Upper lobe of left lung (tissue), 6 donors: ENCODE results near the gene NINJ1. TPM values are rescaled to one million over a fixed set of nuclear protein-coding genes. Genes with fewer than 3 reads are reported as not detected.

Experiments used
- ATAC-seq, 2 donors: fragments of 200-7000 bp; cut with Tn5 transposase; one replicate each; pipeline ENCODE4 v1.9.1; 2022; ENCODE audit warnings: mild to moderate bottlenecking in 2 of 2, moderate library complexity in 2 of 2; ENCODE audit not compliant: low FRiP score in 2 of 2
- DNase-seq, 2 donors: peaks; one replicate each; pipeline ENCODE4 v3.0.0-alpha.2; 2019 to 2020
- H3K27ac ChIP-seq, 4 donors: fragments of 200-600 bp; sonication (generic); one replicate each; pipeline ENCODE4 v1.5.1; 2016 to 2019
- H3K27me3 ChIP-seq, 4 donors: fragments of 200-600 bp; sonication (generic); one replicate each; pipeline ENCODE4 v1.5.1; 2017 to 2019
- H3K36me3 ChIP-seq, 4 donors: fragments of 200-600 bp; sonication (generic); one replicate each; pipeline ENCODE4 v1.5.1; 2016 to 2019
- H3K4me1 ChIP-seq, 4 donors: fragments of 200-600 bp; sonication (generic); one replicate each; pipeline ENCODE4 v1.5.1; 2018 to 2019
- H3K4me3 ChIP-seq, 4 donors: fragments of 200-600 bp; sonication (generic); one replicate each; pipeline ENCODE4 v1.5.1; 2017 to 2019; ENCODE audit warnings: mild to moderate bottlenecking in 2 of 4, moderate library complexity in 1 of 4
- H3K9me3 ChIP-seq, 4 donors: fragments of 200-600 bp; sonication (generic); one replicate each; pipeline ENCODE4 v1.5.1; 2018 to 2019
- CTCF ChIP-seq, 6 experiments: fragments of 450-650 bp in 4 of 6; fragments of 200-600 bp in 2 of 6; sonication (generic) in 2 of 6; IDR thresholded peaks; one replicate each; pipeline ENCODE4 v1.5.1; 2016 to 2019; ENCODE audit warnings: antibody characterized with exemption in 6 of 6
- EP300 ChIP-seq, 4 donors: sonication (generic); formaldehyde crosslinking; IDR thresholded peaks; one replicate each; pipeline ENCODE4 v1.5.1; 2017; ENCODE audit warnings: antibody characterized with exemption in 4 of 4, control low read depth in 2 of 4
- POLR2A ChIP-seq, 4 donors: fragments of 450-650 bp; IDR thresholded peaks; one replicate each; pipeline ENCODE4 v1.5.1; 2016 to 2017; ENCODE audit warnings: antibody characterized with exemption in 4 of 4, mild to moderate bottlenecking in 2 of 4
- POLR2AphosphoS5 ChIP-seq, 2 donors: sonication (generic); formaldehyde crosslinking; IDR thresholded peaks; one replicate each; pipeline ENCODE4 v1.5.1; 2017; ENCODE audit warnings: antibody characterized with exemption in 2 of 2
- WGBS, 2 donors: methylation state at CpG; one replicate each; pipeline ENCODE4 v1.1.5; 2017 to 2018; 5-methylcytosine and 5-hydroxymethylcytosine counted together
- total RNA-seq, 6 donors: library from RNA; depleted of rRNA in 4 of 6; stranded (reverse); fragments of >200 nt in 4 of 6; gene quantifications; one replicate each; pipeline versions ENCODE4 v1.1.0 to v1.2.1, GENCODE V29; 2016 to 2021
- donor health status: DM: no; HTN: no; CAD: no; lungs with moderate emphysema.
- donor health status: DM: no; HTN: yes; CAD: no; lungs with severe emphysema.

The NINJ1 gene
- total RNA-seq, 6 donors from 2014 or later = 35.6 to 83.9 (median 56.8) TPM

- Histone ChIP-seq H3K4me3 (no peak overlapping the region), H3K36me3 (no peaks in the 10 kb centered on the region), H3K9me3 (no peaks in the 10 kb centered on the region), H3K27ac (no peak overlapping the region), H3K4me1 (peaks cover 0 to 9% (median 2%) of the 10 kb centered on the region in 4 donors), H3K27me3 (no peaks in the 10 kb centered on the region)
- WGBS, 2 donors = 54 to 78% methylated on average over 9 to 12 of the region's 12 CpGs
- DNase-seq (no peak), ATAC-seq (no peak)
- TF ChIP-seq EP300 (IDR thresholded peaks at IDR 0.05) = no peak
- no peak for TF ChIP-seq POLR2AphosphoS5 (IDR thresholded peaks at IDR 0.05)
- no peak for TF ChIP-seq POLR2A (IDR thresholded peaks at IDR 0.05)
- TF ChIP-seq CTCF (IDR thresholded peaks at IDR 0.05) = no peak
These were observed 39.5 kb upstream of the NINJ1 start for GRCh38 chr9:93173365-93174051.

DNA sequence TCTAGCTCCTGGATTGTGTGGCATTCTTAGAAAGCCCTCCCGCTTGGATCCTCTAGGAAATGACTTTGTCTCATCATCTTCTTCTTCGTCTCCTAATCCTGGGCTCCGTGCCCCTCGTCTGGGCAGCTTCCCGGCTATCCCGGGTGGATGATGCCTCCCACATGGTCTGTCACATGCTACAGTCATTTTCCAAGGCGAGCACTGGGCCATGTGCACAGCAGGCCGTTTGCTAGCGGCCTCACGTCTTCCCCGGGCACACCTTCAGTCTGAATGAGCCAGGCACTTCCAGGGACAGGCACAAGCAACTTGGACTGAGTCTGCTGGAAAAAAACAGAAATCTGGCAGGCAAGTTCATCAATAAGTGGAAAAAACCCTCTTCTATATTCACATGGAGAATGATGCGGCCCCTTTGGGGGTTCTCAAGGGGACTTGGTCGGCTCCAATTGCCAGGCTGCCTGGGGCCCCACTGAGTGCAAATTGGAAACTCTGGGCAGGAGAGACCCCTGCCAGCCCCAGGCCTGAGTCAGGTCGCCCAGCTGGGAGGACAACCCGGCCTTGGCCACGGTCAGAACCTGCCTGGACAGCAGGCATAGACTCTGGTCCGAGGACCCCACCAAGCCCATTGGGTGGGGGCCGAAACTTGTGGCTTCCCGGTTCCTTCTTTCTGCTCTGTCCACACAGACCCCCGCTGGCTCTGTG is 38.8 kb upstream of the NINJ1 start:
- no peak for DNase-seq
- TF ChIP-seq EP300 (IDR thresholded peaks at IDR 0.05) (no peak), POLR2A (IDR thresholded peaks at IDR 0.05) (no peak), POLR2AphosphoS5 (IDR thresholded peaks at IDR 0.05) (no peak), CTCF (IDR thresholded peaks at IDR 0.05) (no peak)
- no peak overlapping the region for H3K27ac ChIP-seq
- H3K4me3 ChIP-seq = no peak overlapping the region
- H3K4me1 ChIP-seq = peaks cover 0 to 9% (median 2%) of the 10 kb centered on the region in 4 donors
- no peaks in the 10 kb centered on the region for H3K9me3 ChIP-seq
- no peaks in the 10 kb centered on the region for H3K36me3 ChIP-seq
- 80 to 89% methylated on average over 18 of the region's 20 CpGs for WGBS, 2 donors
- no peak for ATAC-seq
- no peaks in the 10 kb centered on the region for H3K27me3 ChIP-seq

GRCh38 chr9:93171261-93171990 is 37.4 kb upstream of the NINJ1 start:
- peaks cover 0 to 9% (median 2%) of the 10 kb centered on the region in 4 donors for H3K4me1 ChIP-seq
- ATAC-seq (no peak), DNase-seq (no peak)
- no peak overlapping the region for H3K4me3 ChIP-seq
- TF ChIP-seq EP300 (IDR thresholded peaks at IDR 0.05) (no peak), POLR2AphosphoS5 (IDR thresholded peaks at IDR 0.05) (no peak), CTCF (IDR thresholded peaks at IDR 0.05) (no peak)
- 87 to 89% methylated on average over 6 to 8 of the region's 8 CpGs for WGBS, 2 donors
- H3K27me3 ChIP-seq = no peaks in the 10 kb centered on the region
- no peak overlapping the region for H3K27ac ChIP-seq
- H3K36me3 ChIP-seq = no peaks in the 10 kb centered on the region
- no peaks in the 10 kb centered on the region for H3K9me3 ChIP-seq

- no peaks in the 10 kb centered on the region for H3K36me3 ChIP-seq
- no peak for TF ChIP-seq EP300 (IDR thresholded peaks at IDR 0.05)
- TF ChIP-seq POLR2AphosphoS5 (IDR thresholded peaks at IDR 0.05) = no peak
- TF ChIP-seq CTCF (IDR thresholded peaks at IDR 0.05) = no peak
- no peak for TF ChIP-seq POLR2A (IDR thresholded peaks at IDR 0.05)
- DNase-seq = no peak
- WGBS, 2 donors = 86 to 91% methylated on average over 8 of the region's 8 CpGs
- H3K4me1 ChIP-seq = peaks cover 0 to 9% (median 2%) of the 10 kb centered on the region in 4 donors
- no peak for ATAC-seq
- no peaks in the 10 kb centered on the region for H3K27me3 ChIP-seq
- no peaks in the 10 kb centered on the region for H3K9me3 ChIP-seq
- H3K27ac ChIP-seq = no peak overlapping the region
- no peak overlapping the region for H3K4me3 ChIP-seq
These were observed 36.5 kb upstream of the NINJ1 start for GRCh38 chr9:93170571-93170970.
